ENCODE data around the gene TNFRSF9. TPM values are rescaled to one million over a fixed set of nuclear protein-coding genes. Genes with fewer than 3 reads are reported as not detected.

Gene TNFRSF9
- total and polyA plus RNA-seq, 9 of the 15 experiments (the other 6 are each of a cell fraction or from before 2014, with no cell fraction given): 0.04 to 0.29 (median 0.08) TPM; not detected in 1

DNA sequence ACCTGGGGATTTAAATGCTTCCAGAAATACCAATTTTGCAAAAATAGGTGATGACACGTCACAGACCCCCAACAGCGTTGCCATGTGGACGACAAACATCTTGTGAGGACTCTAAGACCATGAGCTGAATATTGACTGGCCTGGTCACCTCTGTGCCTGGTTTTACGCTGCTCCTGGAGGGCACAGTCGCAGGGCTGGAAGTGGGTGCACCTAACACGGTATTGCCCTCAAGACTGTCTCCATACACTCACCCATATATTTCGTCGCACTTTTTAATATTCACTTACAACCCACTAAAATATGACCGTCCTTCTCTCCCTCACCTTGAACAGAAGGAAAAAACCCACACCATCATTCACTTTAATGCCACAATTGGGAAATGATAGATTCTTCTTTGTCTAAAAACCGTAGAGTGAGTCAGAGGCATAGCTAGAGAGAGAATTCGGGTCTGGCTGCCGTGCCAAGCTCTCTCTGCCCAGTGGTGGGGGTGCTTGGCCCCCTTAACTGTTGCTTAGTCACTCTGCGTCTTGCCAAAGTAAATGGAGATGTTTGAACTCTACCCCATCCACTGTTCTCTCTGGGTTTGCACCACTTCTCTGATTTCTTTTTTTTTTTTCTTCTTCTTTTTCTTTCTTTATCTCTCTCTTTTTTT, 47.0 kb downstream of the TNFRSF9 start:
- ATAC-seq: no peak
- 5% methylated on average over 13 of the region's 13 CpGs for WGBS (ENCODE audit: insufficient coverage, low coverage, missing lambda C conversion rate)
- Histone ChIP-seq H4K20me1 (replicated peaks; ENCODE audit: control insufficient read depth, insufficient read depth, low read length) (no peaks in the 10 kb centered on the region), H3K4me1 (replicated peaks in 1 of 2; ENCODE audit: control insufficient read depth in 2 of 2, insufficient read depth in 2 of 2, low read length in 2 of 2) (no peaks in the 10 kb centered on the region; a peak in 1 of 5 replicates), H3K9me1 (ENCODE audit: control insufficient read depth, insufficient read depth, low read length) (no peaks in the 10 kb centered on the region), H3K4me3 (no peak overlapping the region), H3K9me3 (replicated peaks; ENCODE audit: control insufficient read depth, insufficient read depth, low read depth, low read length) (no peaks in the 10 kb centered on the region), H3K36me3 (ENCODE audit: control insufficient read depth, insufficient read depth, low read length) (no peaks in the 10 kb centered on the region), H3K27ac (ENCODE audit: extremely low read depth, low read depth, low read length) (no peak overlapping the region), H3K79me2 (ENCODE audit: control insufficient read depth, insufficient read depth, low read length) (no peaks in the 10 kb centered on the region), H3K4me2 (ENCODE audit: insufficient read depth, low read length) (no peak overlapping the region), H2AFZ (ENCODE audit: low read depth, low read length) (no peak overlapping the region), H3K9ac (ENCODE audit: insufficient read depth in 1 of 2, low read depth in 2 of 2, low read length in 2 of 2) (no peak overlapping the region), H3K27me3 (ENCODE audit: control insufficient read depth in 2 of 2, insufficient read depth in 2 of 2, low read length in 2 of 2) (peaks cover 21 to 42% of the 10 kb centered on the region in 2 experiments; a peak in 4 of 5 replicates)
- DNase-seq (ENCODE audit: extremely low read depth in 1 of 4, low spot score in 3 of 4): no peak
- ChIA-PET POLR2A (no interaction called here), CTCF (ENCODE audit: low intra/inter-chr PET ratio) (interaction anchor here (0.7 kb wide), 1 partner anchor 9 kb away, joined by 4 read pairs; no protein-coding TSS in a partner anchor)
- in situ Hi-C loops (cut with MboI): no loop called here
- FAIRE-seq: no peak
- intact Hi-C loops (cut with micrococcal nuclease): no loop called here
- BruUV-seq (replicated peaks): no TSS peak
- no peak for TF ChIP-seq ZSCAN29 (IDR thresholded peaks at IDR 0.05)
- TF ChIP-seq NR3C1 (CRISPR knock-in tag; IDR thresholded peaks at IDR 0.05): no peak
- TF ChIP-seq MAZ (CRISPR knock-in tag; conservative IDR thresholded peaks at IDR 0.05 in 1 of 2, IDR thresholded peaks at IDR 0.05 in 1 of 2): no peak
- TF ChIP-seq, protein P1, sequence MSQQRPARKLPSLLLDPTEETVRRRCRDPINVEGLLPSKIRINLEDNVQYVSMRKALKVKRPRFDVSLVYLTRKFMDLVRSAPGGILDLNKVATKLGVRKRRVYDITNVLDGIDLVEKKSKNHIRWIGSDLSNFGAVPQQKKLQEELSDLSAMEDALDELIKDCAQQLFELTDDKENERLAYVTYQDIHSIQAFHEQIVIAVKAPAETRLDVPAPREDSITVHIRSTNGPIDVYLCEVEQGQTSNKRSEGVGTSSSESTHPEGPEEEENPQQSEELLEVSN (IDR thresholded peaks at IDR 0.05; ENCODE audit: borderline replicate concordance in 1 of 2, extremely low read depth in 1 of 2, insufficient read depth in 1 of 2, insufficient read length in 1 of 2, low read depth in 1 of 2, low read length in 1 of 2, poor library complexity in 1 of 2, severe bottlenecking in 1 of 2): no peak
- TF ChIP-seq RHOXF2B (CRISPR knock-in tag; conservative IDR thresholded peaks at IDR 0.05): no peak
- TF ChIP-seq SRF (CRISPR knock-in tag; IDR thresholded peaks at IDR 0.05): no peak
- TF ChIP-seq, protein P2, sequence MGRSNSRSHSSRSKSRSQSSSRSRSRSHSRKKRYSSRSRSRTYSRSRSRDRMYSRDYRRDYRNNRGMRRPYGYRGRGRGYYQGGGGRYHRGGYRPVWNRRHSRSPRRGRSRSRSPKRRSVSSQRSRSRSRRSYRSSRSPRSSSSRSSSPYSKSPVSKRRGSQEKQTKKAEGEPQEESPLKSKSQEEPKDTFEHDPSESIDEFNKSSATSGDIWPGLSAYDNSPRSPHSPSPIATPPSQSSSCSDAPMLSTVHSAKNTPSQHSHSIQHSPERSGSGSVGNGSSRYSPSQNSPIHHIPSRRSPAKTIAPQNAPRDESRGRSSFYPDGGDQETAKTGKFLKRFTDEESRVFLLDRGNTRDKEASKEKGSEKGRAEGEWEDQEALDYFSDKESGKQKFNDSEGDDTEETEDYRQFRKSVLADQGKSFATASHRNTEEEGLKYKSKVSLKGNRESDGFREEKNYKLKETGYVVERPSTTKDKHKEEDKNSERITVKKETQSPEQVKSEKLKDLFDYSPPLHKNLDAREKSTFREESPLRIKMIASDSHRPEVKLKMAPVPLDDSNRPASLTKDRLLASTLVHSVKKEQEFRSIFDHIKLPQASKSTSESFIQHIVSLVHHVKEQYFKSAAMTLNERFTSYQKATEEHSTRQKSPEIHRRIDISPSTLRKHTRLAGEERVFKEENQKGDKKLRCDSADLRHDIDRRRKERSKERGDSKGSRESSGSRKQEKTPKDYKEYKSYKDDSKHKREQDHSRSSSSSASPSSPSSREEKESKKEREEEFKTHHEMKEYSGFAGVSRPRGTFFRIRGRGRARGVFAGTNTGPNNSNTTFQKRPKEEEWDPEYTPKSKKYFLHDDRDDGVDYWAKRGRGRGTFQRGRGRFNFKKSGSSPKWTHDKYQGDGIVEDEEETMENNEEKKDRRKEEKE (IDR thresholded peaks at IDR 0.05; ENCODE audit: borderline replicate concordance in 1 of 2, control insufficient read depth in 1 of 2, low read depth in 2 of 2, low read length in 1 of 2): no peak
- TF ChIP-seq NBN (IDR thresholded peaks at IDR 0.05; ENCODE audit: low read depth): no peak
- no peak for TF ChIP-seq NEUROD1 (IDR thresholded peaks at IDR 0.05; ENCODE audit: borderline replicate concordance, low read depth, low read length, partially characterized antibody)
- TF ChIP-seq EHMT2 (IDR thresholded peaks at IDR 0.05): no peak
- TF ChIP-seq, protein P3, sequence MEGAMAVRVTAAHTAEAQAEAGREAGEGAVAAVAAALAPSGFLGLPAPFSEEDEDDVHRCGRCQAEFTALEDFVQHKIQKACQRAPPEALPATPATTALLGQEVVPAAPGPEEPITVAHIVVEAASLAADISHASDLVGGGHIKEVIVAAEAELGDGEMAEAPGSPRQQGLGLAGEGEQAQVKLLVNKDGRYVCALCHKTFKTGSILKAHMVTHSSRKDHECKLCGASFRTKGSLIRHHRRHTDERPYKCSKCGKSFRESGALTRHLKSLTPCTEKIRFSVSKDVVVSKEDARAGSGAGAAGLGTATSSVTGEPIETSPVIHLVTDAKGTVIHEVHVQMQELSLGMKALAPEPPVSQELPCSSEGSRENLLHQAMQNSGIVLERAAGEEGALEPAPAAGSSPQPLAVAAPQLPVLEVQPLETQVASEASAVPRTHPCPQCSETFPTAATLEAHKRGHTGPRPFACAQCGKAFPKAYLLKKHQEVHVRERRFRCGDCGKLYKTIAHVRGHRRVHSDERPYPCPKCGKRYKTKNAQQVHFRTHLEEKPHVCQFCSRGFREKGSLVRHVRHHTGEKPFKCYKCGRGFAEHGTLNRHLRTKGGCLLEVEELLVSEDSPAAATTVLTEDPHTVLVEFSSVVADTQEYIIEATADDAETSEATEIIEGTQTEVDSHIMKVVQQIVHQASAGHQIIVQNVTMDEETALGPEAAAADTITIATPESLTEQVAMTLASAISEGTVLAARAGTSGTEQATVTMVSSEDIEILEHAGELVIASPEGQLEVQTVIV (CRISPR knock-in tag; IDR thresholded peaks at IDR 0.05; ENCODE audit: borderline replicate concordance): no peak
- no peak for TF ChIP-seq STAG1 (CRISPR knock-in tag; IDR thresholded peaks at IDR 0.05; ENCODE audit: borderline replicate concordance)
- TF ChIP-seq ZNF175 (CRISPR knock-in tag; IDR thresholded peaks at IDR 0.05; ENCODE audit: low read depth): no peak
- TF ChIP-seq ZNF324 (CRISPR knock-in tag; IDR thresholded peaks at IDR 0.05): no peak
- TF ChIP-seq ZNF232 (CRISPR knock-in tag; IDR thresholded peaks at IDR 0.05): no peak

Data from K562 (cell line).